ENCODE measurements around the gene GNB1L. TPM values are rescaled to one million over a fixed set of nuclear protein-coding genes. Genes with fewer than 3 reads are reported as not detected.
"Not testable (repeated sequence)": the region's sequence is repeated elsewhere in the genome, so short reads cannot be mapped to it uniquely, and the experiment has no call there.

GNB1L gene
- total RNA-seq, 2 experiments from 2014 or later = 7.4 to 8.7 TPM

GRCh38 chr22:19795617-19796008 is 59.1 kb downstream of the GNB1L start:
- POLR2A ChIA-PET = no interaction called here
- Mint-ChIP-seq H3K27ac (no peak overlapping the region), H3K36me3 (ENCODE audit: low read depth) (no peaks in the 10 kb centered on the region), H3K27me3 (no peaks in the 10 kb centered on the region), H3K4me3 (no peak overlapping the region), H3K4me1 (no peaks in the 10 kb centered on the region), H3K9me3 (no peaks in the 10 kb centered on the region)
- CTCF ChIA-PET = interaction anchor here (0.6 to 1.3 kb wide), 2 partner anchors 65 to 115 kb away, joined by 3 read pairs; no protein-coding TSS in a partner anchor
- DNase-seq = no peak

GRCh38 chr22:19793661-19794310 is 60.9 kb downstream of the GNB1L start:
- no peaks in the 10 kb centered on the region for H3K36me3 Mint-ChIP-seq (ENCODE audit: low read depth)
- ChIA-PET POLR2A (no interaction called here), CTCF (no interaction called here)
- no peaks in the 10 kb centered on the region for H3K9me3 Mint-ChIP-seq
- H3K4me1 Mint-ChIP-seq = no peaks in the 10 kb centered on the region
- H3K27ac Mint-ChIP-seq = no peak overlapping the region
- no peak overlapping the region for H3K4me3 Mint-ChIP-seq
- H3K27me3 Mint-ChIP-seq = no peaks in the 10 kb centered on the region
- no peak for DNase-seq

- Mint-ChIP-seq H3K4me1 (no peaks in the 10 kb centered on the region), H3K27ac (no peak overlapping the region), H3K27me3 (no peaks in the 10 kb centered on the region), H3K36me3 (ENCODE audit: low read depth) (no peaks in the 10 kb centered on the region), H3K9me3 (no peaks in the 10 kb centered on the region), H3K4me3 (no peak overlapping the region)
- DNase-seq = no peak
- ChIA-PET POLR2A (no interaction called here), CTCF (no interaction called here)
Measured at GRCh38 chr22:19793161-19793560, 61.5 kb downstream of the GNB1L start.

GRCh38 chr22:19792383-19792896 is 62.2 kb downstream of the GNB1L start:
- H3K27ac Mint-ChIP-seq; H3K36me3 Mint-ChIP-seq (ENCODE audit: low read depth); H3K4me3 Mint-ChIP-seq; H3K4me1 Mint-ChIP-seq; H3K27me3 Mint-ChIP-seq; CTCF ChIA-PET; POLR2A ChIA-PET; DNase-seq; H3K9me3 Mint-ChIP-seq: not testable (repeated sequence)

GRCh38 chr22:19791894-19792293 is 62.8 kb downstream of the GNB1L start:
- H3K36me3 Mint-ChIP-seq (ENCODE audit: low read depth) = no peaks in the 10 kb centered on the region
- ChIA-PET POLR2A (no interaction called here), CTCF (no interaction called here)
- H3K27me3 Mint-ChIP-seq = no peaks in the 10 kb centered on the region
- DNase-seq = no peak
- no peaks in the 10 kb centered on the region for H3K4me1 Mint-ChIP-seq
- no peak overlapping the region for H3K4me3 Mint-ChIP-seq
- H3K9me3 Mint-ChIP-seq = no peaks in the 10 kb centered on the region
- H3K27ac Mint-ChIP-seq = no peak overlapping the region

GRCh38 chr22:19791243-19791642 is 63.4 kb downstream of the GNB1L start:
- DNase-seq = no peak
- Mint-ChIP-seq H3K9me3 (no peaks in the 10 kb centered on the region), H3K27me3 (no peaks in the 10 kb centered on the region), H3K36me3 (ENCODE audit: low read depth) (no peaks in the 10 kb centered on the region), H3K27ac (no peak overlapping the region), H3K4me1 (no peaks in the 10 kb centered on the region), H3K4me3 (no peak overlapping the region)
- ChIA-PET POLR2A (interaction anchor here (1.1 kb wide), 1 partner anchor 10 kb away, joined by 3 read pairs; no protein-coding TSS in a partner anchor), CTCF (no interaction called here)

GRCh38 chr22:19789828-19790227 is 64.8 kb downstream of the GNB1L start:
- H3K36me3 Mint-ChIP-seq (ENCODE audit: low read depth) = no peaks in the 10 kb centered on the region
- DNase-seq = no peak
- H3K27me3 Mint-ChIP-seq = no peaks in the 10 kb centered on the region
- no peak overlapping the region for H3K27ac Mint-ChIP-seq
- no peaks in the 10 kb centered on the region for H3K9me3 Mint-ChIP-seq
- no peaks in the 10 kb centered on the region for H3K4me1 Mint-ChIP-seq
- H3K4me3 Mint-ChIP-seq = no peak overlapping the region
- ChIA-PET CTCF (interaction anchor here (0.7 kb wide), 1 partner anchor 1039 kb away, joined by 5 read pairs; no protein-coding TSS in a partner anchor), POLR2A (no interaction called here)

GRCh38 chr22:19789406-19789805 is 65.3 kb downstream of the GNB1L start:
- H3K36me3 Mint-ChIP-seq (ENCODE audit: low read depth) = no peaks in the 10 kb centered on the region
- ChIA-PET CTCF (interaction anchor here (0.7 kb wide), 1 partner anchor 1039 kb away, joined by 5 read pairs; no protein-coding TSS in a partner anchor), POLR2A (no interaction called here)
- no peak for DNase-seq
- no peak overlapping the region for H3K4me3 Mint-ChIP-seq
- H3K4me1 Mint-ChIP-seq = no peaks in the 10 kb centered on the region
- no peak overlapping the region for H3K27ac Mint-ChIP-seq
- H3K27me3 Mint-ChIP-seq = no peaks in the 10 kb centered on the region
- no peaks in the 10 kb centered on the region for H3K9me3 Mint-ChIP-seq

GRCh38 chr22:19788661-19789225 is 65.9 kb downstream of the GNB1L start:
- Mint-ChIP-seq H3K4me3 (no peak overlapping the region), H3K27me3 (no peaks in the 10 kb centered on the region), H3K36me3 (ENCODE audit: low read depth) (no peaks in the 10 kb centered on the region), H3K9me3 (no peaks in the 10 kb centered on the region), H3K27ac (no peak overlapping the region), H3K4me1 (no peaks in the 10 kb centered on the region)
- no peak for DNase-seq
- ChIA-PET POLR2A (no interaction called here), CTCF (no interaction called here)

GRCh38 chr22:19787849-19788141 is 66.9 kb downstream of the GNB1L start:
- ChIA-PET POLR2A (no interaction called here), CTCF (no interaction called here)
- H3K9me3 Mint-ChIP-seq = no peaks in the 10 kb centered on the region
- no peak overlapping the region for H3K4me3 Mint-ChIP-seq
- H3K36me3 Mint-ChIP-seq (ENCODE audit: low read depth) = no peaks in the 10 kb centered on the region
- DNase-seq = no peak
- no peak overlapping the region for H3K27ac Mint-ChIP-seq
- no peaks in the 10 kb centered on the region for H3K27me3 Mint-ChIP-seq
- no peaks in the 10 kb centered on the region for H3K4me1 Mint-ChIP-seq

GRCh38 chr22:19786959-19787848 is 67.5 kb downstream of the GNB1L start:
- Mint-ChIP-seq H3K4me3 (no peak overlapping the region), H3K4me1 (no peaks in the 10 kb centered on the region), H3K27me3 (no peaks in the 10 kb centered on the region), H3K27ac (no peak overlapping the region), H3K36me3 (ENCODE audit: low read depth) (no peaks in the 10 kb centered on the region), H3K9me3 (no peaks in the 10 kb centered on the region)
- ChIA-PET POLR2A (no interaction called here), CTCF (no interaction called here)
- no peak for DNase-seq

GRCh38 chr22:19786264-19786585 is 68.4 kb downstream of the GNB1L start:
- Mint-ChIP-seq H3K4me3 (no peak overlapping the region), H3K27me3 (peaks cover 2% of the 10 kb centered on the region), H3K27ac (no peak overlapping the region), H3K4me1 (no peaks in the 10 kb centered on the region), H3K36me3 (ENCODE audit: low read depth) (no peaks in the 10 kb centered on the region), H3K9me3 (no peaks in the 10 kb centered on the region)
- DNase-seq = no peak
- POLR2A ChIA-PET = no interaction called here
- CTCF ChIA-PET = no interaction called here

GRCh38 chr22:19785461-19786263 is 69.0 kb downstream of the GNB1L start:
- no peak overlapping the region for H3K4me3 Mint-ChIP-seq
- H3K4me1 Mint-ChIP-seq = no peaks in the 10 kb centered on the region
- POLR2A ChIA-PET = no interaction called here
- H3K27ac Mint-ChIP-seq = no peak overlapping the region
- H3K27me3 Mint-ChIP-seq = peaks cover 2% of the 10 kb centered on the region
- no peak for DNase-seq
- no peaks in the 10 kb centered on the region for H3K9me3 Mint-ChIP-seq
- CTCF ChIA-PET = no interaction called here
- no peaks in the 10 kb centered on the region for H3K36me3 Mint-ChIP-seq (ENCODE audit: low read depth)
